D721Med (cell line): ENCODE measurements around the gene TTLL5.

ENCODE experiments used
- DNase-seq: peaks from one replicate; pipeline ENCODE4 v3.0.0; 2011; ENCODE audit warnings: low spot score; ENCODE audit not compliant: insufficient read length
- FAIRE-seq: peaks from 2 replicates; lab custom pipeline; 2011; peaks lifted over from hg19 to GRCh38; lab: Jason Lieb, UNC
- TF ChIP-seq, protein P1 (sequence below): IDR thresholded peaks from 2 replicates; pipeline ENCODE4 v1.5.1; 2012; ENCODE audit warnings: mild to moderate bottlenecking, control low read depth; ENCODE audit not compliant: insufficient read depth; ENCODE audit errors: missing control alignments

The TTLL5 gene

GRCh38 chr14:75981426-75982265, 320.6 kb downstream of the TTLL5 start, which contains the start of gene TGFB3:
Gene TGFB3 (minus strand): TSS chr14:75981995. CDS start chr14:75980893, 1,102 bp downstream.
- TF ChIP-seq, protein P1, sequence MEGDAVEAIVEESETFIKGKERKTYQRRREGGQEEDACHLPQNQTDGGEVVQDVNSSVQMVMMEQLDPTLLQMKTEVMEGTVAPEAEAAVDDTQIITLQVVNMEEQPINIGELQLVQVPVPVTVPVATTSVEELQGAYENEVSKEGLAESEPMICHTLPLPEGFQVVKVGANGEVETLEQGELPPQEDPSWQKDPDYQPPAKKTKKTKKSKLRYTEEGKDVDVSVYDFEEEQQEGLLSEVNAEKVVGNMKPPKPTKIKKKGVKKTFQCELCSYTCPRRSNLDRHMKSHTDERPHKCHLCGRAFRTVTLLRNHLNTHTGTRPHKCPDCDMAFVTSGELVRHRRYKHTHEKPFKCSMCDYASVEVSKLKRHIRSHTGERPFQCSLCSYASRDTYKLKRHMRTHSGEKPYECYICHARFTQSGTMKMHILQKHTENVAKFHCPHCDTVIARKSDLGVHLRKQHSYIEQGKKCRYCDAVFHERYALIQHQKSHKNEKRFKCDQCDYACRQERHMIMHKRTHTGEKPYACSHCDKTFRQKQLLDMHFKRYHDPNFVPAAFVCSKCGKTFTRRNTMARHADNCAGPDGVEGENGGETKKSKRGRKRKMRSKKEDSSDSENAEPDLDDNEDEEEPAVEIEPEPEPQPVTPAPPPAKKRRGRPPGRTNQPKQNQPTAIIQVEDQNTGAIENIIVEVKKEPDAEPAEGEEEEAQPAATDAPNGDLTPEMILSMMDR: no peak
- FAIRE-seq (no peak), DNase-seq (no peak)

- DNase-seq: peak; percentile 63
- TF ChIP-seq, protein P1: peak; percentile 69
- FAIRE-seq: no peak
These were observed 321.4 kb downstream of the TTLL5 start for GRCh38 chr14:75982266-75983018.

- DNase-seq: no peak
- no peak for FAIRE-seq
- TF ChIP-seq, protein P1: no peak
These were observed 321.9 kb downstream of the TTLL5 start for GRCh38 chr14:75983019-75983358.

- DNase-seq (no peak), FAIRE-seq (no peak)
- TF ChIP-seq, protein P1: no peak
These were observed 323.6 kb downstream of the TTLL5 start for GRCh38 chr14:75984674-75985073.

- no peak for FAIRE-seq
- TF ChIP-seq, protein P1: no peak
- DNase-seq: peak; percentile 66
These were observed 324.8 kb downstream of the TTLL5 start, which contains the start of gene IFT43 for GRCh38 chr14:75985618-75986438. Gene IFT43 (plus strand): TSS chr14:75985763. CDS start chr14:75985787, 24 bp downstream.

GRCh38 chr14:75986439-75986765, 325.4 kb downstream of the TTLL5 start:
- FAIRE-seq: no peak
- DNase-seq: no peak
- TF ChIP-seq, protein P1: no peak
